ENCODE measurements around the gene HSPB9. TPM values are rescaled to one million over a fixed set of nuclear protein-coding genes. Genes with fewer than 3 reads are reported as not detected.

The HSPB9 gene
- total RNA-seq, 4 donors from 2014 or later, result 0.33 TPM; not detected in 3

- whole genome bisulfite sequencing, 2 donors, result 97% methylated on average over 4 of the region's 4 CpGs
- intact Hi-C loops (cut with DNase I), result no loop called here
- Histone ChIP-seq H3K9me3 (no peaks in the 10 kb centered on the region), H3K4me3 (replicated peaks in 1 of 3) (no peak overlapping the region), H3K27ac (peak overlapping the region; percentile 55 to 89 (median 86)), H3K27me3 (no peaks in the 10 kb centered on the region), H3K36me3 (peaks cover 32 to 37% of the 10 kb centered on the region in 2 donors), H3K4me1 (peaks cover 45 to 75% of the 10 kb centered on the region in 2 donors)
- DNase-seq, result no peak
- no peak for TF ChIP-seq POLR2A (IDR thresholded peaks at IDR 0.05)
- no peak for TF ChIP-seq CTCF (IDR thresholded peaks at IDR 0.05)
These were observed 8.6 kb downstream of the HSPB9 start for GRCh38 chr17:42131232-42131631.

- H3K4me3 ChIP-seq (replicated peaks in 1 of 3), result no peak overlapping the region
- H3K27ac ChIP-seq, result peak overlapping the region; percentile 55 to 89 (median 86)
- H3K4me1 ChIP-seq, result peaks cover 49 to 83% of the 10 kb centered on the region in 2 donors
- WGBS, 2 donors, result 62% methylated on average over 4 of the region's 4 CpGs
- no peaks in the 10 kb centered on the region for H3K27me3 ChIP-seq
- no peaks in the 10 kb centered on the region for H3K9me3 ChIP-seq
- DNase-seq, result no peak
- intact Hi-C loops (cut with DNase I), result no loop called here
- H3K36me3 ChIP-seq, result peaks cover 31 to 33% of the 10 kb centered on the region in 2 donors
- no peak for TF ChIP-seq CTCF (IDR thresholded peaks at IDR 0.05)
- no peak for TF ChIP-seq POLR2A (IDR thresholded peaks at IDR 0.05)
These were observed 9.4 kb downstream of the HSPB9 start for GRCh38 chr17:42131981-42132432.

- no peaks in the 10 kb centered on the region for H3K9me3 ChIP-seq
- peak overlapping the region; percentile 55 to 89 (median 86) for H3K27ac ChIP-seq
- DNase-seq, result peak; percentile 94 to 96
- H3K4me3 ChIP-seq (replicated peaks in 1 of 3), result no peak overlapping the region
- intact Hi-C loops (cut with DNase I), result no loop called here
- 14 to 17% methylated on average over 3 of the region's 3 CpGs for WGBS, 2 donors
- peaks cover 49 to 86% of the 10 kb centered on the region in 2 donors for H3K4me1 ChIP-seq
- TF ChIP-seq POLR2A (IDR thresholded peaks at IDR 0.05), result peak in 1 of 2 donors; percentile 22
- TF ChIP-seq CTCF (IDR thresholded peaks at IDR 0.05), result no peak
- H3K36me3 ChIP-seq, result peaks cover 23 to 24% of the 10 kb centered on the region in 2 donors
- no peaks in the 10 kb centered on the region for H3K27me3 ChIP-seq
These were observed 10.3 kb downstream of the HSPB9 start for GRCh38 chr17:42132941-42133340.

GRCh38 chr17:42133461-42134041 is 10.9 kb downstream of the HSPB9 start:
- intact Hi-C loops (cut with DNase I), result no loop called here
- H3K36me3 ChIP-seq, result peaks cover 18% of the 10 kb centered on the region in 2 donors
- H3K4me1 ChIP-seq, result peaks cover 53 to 92% of the 10 kb centered on the region in 2 donors
- no peaks in the 10 kb centered on the region for H3K9me3 ChIP-seq
- TF ChIP-seq POLR2A (IDR thresholded peaks at IDR 0.05), result no peak
- no peak for TF ChIP-seq CTCF (IDR thresholded peaks at IDR 0.05)
- H3K27me3 ChIP-seq, result no peaks in the 10 kb centered on the region
- WGBS, 2 donors, result 13 to 28% methylated on average over 4 of the region's 4 CpGs
- peak; percentile 74 to 80 for DNase-seq
- H3K27ac ChIP-seq, result peak overlapping the region; percentile 22 to 89 (median 86)
- H3K4me3 ChIP-seq (replicated peaks in 1 of 3), result no peak overlapping the region

GRCh38 chr17:42135151-42135550 is 12.5 kb downstream of the HSPB9 start:
- intact Hi-C loops (cut with DNase I), result no loop called here
- peak overlapping the region; percentile 85 to 89 (median 86) for H3K27ac ChIP-seq
- 84 to 87% methylated on average over 6 of the region's 6 CpGs for WGBS, 2 donors
- no peak for TF ChIP-seq CTCF (IDR thresholded peaks at IDR 0.05)
- no peak for TF ChIP-seq POLR2A (IDR thresholded peaks at IDR 0.05)
- H3K36me3 ChIP-seq, result peaks cover 3 to 4% of the 10 kb centered on the region in 2 donors
- no peak for DNase-seq
- H3K4me1 ChIP-seq, result peaks cover 56 to 92% of the 10 kb centered on the region in 2 donors
- no peaks in the 10 kb centered on the region for H3K9me3 ChIP-seq
- H3K27me3 ChIP-seq, result no peaks in the 10 kb centered on the region
- no peak overlapping the region for H3K4me3 ChIP-seq (replicated peaks in 1 of 3)
